ENCODE measurements around the gene KRTAP10-10.
"Not testable (repeated sequence)": the region's sequence is repeated elsewhere in the genome, so short reads cannot be mapped to it uniquely, and the experiment has no call there.

Gene KRTAP10-10

GRCh38 chr21:44627181-44627822 lies 9.9 kb upstream of the KRTAP10-10 start:
- DNase-seq = not testable (repeated sequence)

GRCh38 chr21:44627831-44628233 lies 9.3 kb upstream of the KRTAP10-10 start:
- not testable (repeated sequence) for DNase-seq

DNA sequence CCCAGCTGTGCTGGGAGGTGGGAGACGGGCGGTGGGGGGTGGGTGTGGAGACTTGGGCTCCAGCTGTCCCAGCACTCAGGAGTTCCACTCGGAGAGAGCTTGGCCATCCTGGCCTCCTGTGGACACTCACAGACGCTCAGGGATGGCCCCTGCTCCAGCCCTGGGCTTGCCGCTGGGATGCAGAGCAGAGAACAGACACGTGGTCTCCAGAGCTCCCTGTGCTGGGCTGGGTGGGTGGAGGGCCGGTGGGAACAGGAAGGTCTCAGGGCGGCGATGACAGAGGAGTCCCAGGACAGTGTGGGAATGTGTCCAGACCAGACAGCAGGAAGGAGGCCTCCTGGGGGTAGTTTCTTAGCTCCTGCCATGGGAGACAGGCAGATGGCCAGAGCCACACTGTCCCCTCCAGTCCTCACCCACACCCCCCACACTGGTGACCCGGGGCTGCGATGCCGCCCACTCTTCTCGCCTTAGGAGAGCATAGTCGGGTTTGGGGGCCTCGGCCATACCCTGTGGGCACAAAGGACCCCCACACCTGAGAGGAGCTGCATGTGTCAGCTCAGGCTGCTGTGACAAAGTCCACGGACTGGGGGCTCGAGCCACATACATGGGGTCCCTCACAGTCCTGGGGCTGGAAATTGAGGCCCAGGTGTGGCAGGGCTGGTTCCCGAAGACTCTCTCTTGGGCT lies 8.3 kb upstream of the KRTAP10-10 start:
- no peak for DNase-seq

- DNase-seq = no peak
Measured at GRCh38 chr21:44630440-44630839, 6.7 kb upstream of the KRTAP10-10 start.

- no peak for DNase-seq
Measured at GRCh38 chr21:44632067-44632466, 5.1 kb upstream of the KRTAP10-10 start.

- no peak for DNase-seq
Measured at GRCh38 chr21:44636209-44637017, 743 bp upstream of the KRTAP10-10 start.

GRCh38 chr21:44637851-44638348 lies 744 bp downstream of the KRTAP10-10 start:
- not testable (repeated sequence) for DNase-seq

DNA sequence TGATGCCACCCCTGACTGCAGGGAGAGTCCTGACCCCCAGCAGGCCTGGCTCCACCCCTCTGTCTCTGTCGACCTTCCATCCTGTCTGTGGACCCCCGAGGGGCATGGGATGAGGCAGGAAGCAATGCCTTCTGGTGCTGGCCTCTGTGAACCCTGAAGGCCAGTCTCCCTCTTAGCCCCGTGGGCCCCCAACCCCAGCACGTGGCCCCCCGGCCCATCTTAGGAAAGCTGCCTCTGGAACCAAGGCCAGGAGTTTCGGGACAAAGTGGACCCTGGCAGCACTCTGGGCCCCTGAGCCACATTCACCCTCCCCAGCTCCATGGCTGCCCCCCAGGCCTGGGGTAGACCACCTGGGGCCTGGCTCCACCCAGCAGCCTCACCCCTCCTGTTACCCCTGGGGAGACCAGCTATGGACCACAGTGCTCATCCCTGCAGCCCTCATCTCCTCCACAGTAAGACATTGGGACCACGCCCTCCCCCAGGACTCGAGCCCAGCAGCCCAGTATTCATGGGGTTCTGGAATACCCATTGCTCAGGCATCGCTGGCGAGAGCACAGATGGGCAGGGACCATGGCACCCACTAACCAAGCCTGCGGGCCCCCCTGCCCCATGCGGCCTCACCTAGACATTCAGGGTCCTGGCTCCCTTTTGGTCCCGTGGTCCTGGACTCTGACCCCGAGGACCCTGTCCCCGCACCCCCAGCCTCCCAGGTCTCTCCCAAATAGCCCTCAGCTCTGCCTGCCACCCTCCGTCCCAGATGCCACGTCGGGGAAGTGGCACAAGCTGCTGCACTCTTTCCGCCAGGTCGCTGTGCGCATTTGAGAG lies 1.6 kb downstream of the KRTAP10-10 start:
- not testable (repeated sequence) for DNase-seq

DNA sequence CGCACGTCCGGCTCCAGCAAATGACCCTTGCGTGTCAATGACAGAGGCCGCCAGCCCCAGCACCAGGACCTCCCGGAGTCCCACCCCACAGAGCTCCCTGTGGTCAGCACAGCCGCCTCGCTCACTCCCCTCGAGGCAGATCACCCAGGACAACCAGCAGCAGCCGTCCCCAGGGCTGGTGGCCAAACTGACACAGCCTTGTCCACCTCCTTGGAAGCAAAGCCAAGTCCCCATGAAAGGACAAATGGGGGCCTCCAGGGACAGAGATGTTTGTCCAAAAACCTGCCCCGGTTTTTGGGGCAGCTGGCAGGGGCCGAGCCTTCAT lies 2.1 kb downstream of the KRTAP10-10 start:
- no peak for DNase-seq

- no peak for DNase-seq
Measured at GRCh38 chr21:44640761-44641160, 3.6 kb downstream of the KRTAP10-10 start.

GRCh38 chr21:44643741-44644310 lies 6.7 kb downstream of the KRTAP10-10 start:
- DNase-seq = no peak

- DNase-seq = no peak
Measured at GRCh38 chr21:44644878-44645277, 7.7 kb downstream of the KRTAP10-10 start.

DNA sequence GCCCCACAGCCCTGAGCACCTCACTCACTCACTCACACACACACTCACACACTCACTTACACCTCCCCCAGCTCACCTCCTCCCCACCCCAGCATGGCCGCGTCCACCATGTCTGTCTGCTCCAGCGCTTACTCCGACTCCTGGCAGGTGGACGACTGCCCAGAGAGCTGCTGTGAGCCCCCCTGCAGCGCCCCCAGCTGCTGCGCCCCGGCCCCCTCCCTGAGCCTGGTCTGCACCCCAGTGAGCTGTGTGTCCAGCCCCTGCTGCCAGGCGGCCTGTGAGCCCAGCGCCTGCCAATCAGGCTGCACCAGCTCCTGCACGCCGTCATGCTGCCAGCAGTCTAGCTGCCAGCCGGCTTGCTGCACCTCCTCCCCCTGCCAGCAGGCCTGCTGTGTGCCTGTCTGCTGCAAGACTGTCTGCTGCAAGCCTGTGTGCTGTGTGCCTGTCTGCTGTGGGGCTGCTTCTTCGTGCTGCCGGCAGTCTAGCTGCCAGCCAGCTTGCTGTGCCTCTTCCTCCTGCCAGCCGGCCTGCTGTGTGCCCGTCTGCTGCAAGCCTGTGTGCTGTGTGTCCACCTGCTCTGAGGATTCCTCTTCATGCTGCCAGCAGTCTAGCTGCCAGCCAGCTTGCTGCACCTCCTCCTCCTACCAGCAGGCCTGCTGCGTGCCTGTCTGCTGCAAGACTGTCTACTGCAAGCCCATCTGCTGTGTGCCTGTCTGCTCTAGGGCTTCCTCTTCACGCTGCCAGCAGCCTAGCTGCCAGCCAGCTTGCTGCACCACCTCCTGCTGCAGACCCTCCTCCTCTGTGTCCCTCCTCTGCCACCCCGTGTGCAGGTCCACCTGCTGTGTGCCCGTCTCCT lies 9.4 kb downstream of the KRTAP10-10 start, which contains the start of gene KRTAP10-11:
TSS of gene KRTAP10-11 (plus strand) at position 49 of the 856 bp plus-strand sequence. CDS start at position 94, 45 bp downstream.
- not testable (repeated sequence) for DNase-seq

- DNase-seq = no peak
Measured at GRCh38 chr21:44647222-44647552, 10.0 kb downstream of the KRTAP10-10 start.

GRCh38 chr21:44648557-44649311 lies 11.6 kb downstream of the KRTAP10-10 start:
- DNase-seq = no peak

DNA sequence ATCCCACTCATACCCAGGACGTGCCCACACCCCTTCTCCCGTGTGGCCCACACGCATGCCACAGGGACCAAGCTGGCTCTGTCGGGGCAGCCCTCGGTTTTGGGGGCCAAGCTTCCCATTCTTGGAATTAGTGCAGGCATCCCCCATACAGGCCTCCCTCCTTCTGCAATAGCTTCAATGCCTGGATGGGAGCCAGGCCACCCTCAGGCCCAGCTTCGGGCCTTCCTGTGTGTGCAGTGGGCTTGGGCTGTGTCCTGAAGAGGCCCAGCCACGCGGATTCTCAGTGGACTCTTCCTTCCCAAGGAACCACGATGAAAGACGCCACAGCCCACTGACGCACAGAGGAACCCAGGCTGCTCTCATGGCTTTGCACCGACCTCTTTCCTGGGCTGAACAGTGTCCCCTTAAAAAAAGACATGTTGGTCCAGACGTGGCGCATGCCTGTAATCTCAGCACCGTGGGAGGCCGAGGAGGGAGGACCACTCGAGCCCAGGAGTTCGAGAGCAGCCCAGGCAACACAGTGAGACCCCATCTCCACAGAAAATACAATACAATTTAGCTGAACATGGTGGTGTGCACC lies 12.5 kb downstream of the KRTAP10-10 start:
- no peak for DNase-seq

GRCh38 chr21:44650265-44650972 lies 13.3 kb downstream of the KRTAP10-10 start:
- no peak for DNase-seq

GRCh38 chr21:44650973-44651675 lies 14.0 kb downstream of the KRTAP10-10 start:
- DNase-seq = no peak

- DNase-seq = no peak
Measured at GRCh38 chr21:44653123-44653522, 16.0 kb downstream of the KRTAP10-10 start.

Measured in activated naive CD4-positive, alpha-beta T cell treated with anti-CD3 and anti-CD28 coated beads, Interleukin-2, amount 50 U/mL, for 16 hours (primary cell).